Spleen (tissue), 7 donors: ENCODE measurements around the gene KIAA1328.

Experiments used
- POLR2A ChIP-seq, 3 donors: fragments of 450-650 bp; IDR thresholded peaks; one replicate each; pipeline ENCODE4 v1.5.1; 2017; ENCODE audit warnings: antibody characterized with exemption in 3 of 3, mild to moderate bottlenecking in 1 of 3
- TF ChIP-seq, protein P1 (sequence below), 11 experiments: fragments of 200-600 bp in 7 of 11; fragments of 450-650 bp in 4 of 11; sonication (generic) in 4 of 11; IDR thresholded peaks in 8 of 11; conservative IDR thresholded peaks in 3 of 11; 1 replicate in 7 of 11; 2 replicates in 4 of 11; pipeline versions ENCODE4 v1.4.0 to v1.8.0; 2016 to 2021; ENCODE audit warnings: antibody characterized with exemption in 11 of 11, inconsistent platforms in 4 of 11, mild to moderate bottlenecking in 1 of 11
- donor health status: DM: no; HTN: no; CAD: no; lungs with moderate emphysema.
- donor health status: DM: no; HTN: no; CAD: no.
- donor health status: DM: no; HTN: no; CAD: no.

DNA sequence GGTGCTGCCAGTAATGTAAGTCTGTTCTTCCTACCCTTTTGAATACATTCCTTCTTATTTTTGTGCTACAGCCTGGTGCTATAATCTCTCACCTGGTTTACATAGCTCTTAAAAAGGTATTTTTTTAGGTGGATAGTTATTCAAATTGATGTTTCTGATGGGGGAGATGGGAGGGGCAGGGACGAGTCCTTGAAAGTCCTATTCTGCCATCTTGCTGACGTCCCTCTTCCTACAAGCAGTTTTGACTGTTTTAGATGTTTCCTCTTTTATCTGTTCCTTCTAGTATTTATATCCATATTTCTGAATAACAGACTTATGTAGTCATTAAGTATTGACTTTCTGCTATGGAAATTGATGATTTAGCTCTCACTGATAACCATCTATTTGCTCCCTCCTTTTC, 256.4 kb downstream of the KIAA1328 start:
- TF ChIP-seq, protein P1, sequence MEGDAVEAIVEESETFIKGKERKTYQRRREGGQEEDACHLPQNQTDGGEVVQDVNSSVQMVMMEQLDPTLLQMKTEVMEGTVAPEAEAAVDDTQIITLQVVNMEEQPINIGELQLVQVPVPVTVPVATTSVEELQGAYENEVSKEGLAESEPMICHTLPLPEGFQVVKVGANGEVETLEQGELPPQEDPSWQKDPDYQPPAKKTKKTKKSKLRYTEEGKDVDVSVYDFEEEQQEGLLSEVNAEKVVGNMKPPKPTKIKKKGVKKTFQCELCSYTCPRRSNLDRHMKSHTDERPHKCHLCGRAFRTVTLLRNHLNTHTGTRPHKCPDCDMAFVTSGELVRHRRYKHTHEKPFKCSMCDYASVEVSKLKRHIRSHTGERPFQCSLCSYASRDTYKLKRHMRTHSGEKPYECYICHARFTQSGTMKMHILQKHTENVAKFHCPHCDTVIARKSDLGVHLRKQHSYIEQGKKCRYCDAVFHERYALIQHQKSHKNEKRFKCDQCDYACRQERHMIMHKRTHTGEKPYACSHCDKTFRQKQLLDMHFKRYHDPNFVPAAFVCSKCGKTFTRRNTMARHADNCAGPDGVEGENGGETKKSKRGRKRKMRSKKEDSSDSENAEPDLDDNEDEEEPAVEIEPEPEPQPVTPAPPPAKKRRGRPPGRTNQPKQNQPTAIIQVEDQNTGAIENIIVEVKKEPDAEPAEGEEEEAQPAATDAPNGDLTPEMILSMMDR (IDR thresholded peaks at IDR 0.05 in 8 of 11, conservative IDR thresholded peaks at IDR 0.05 in 3 of 11), result no peak
- TF ChIP-seq POLR2A (IDR thresholded peaks at IDR 0.05), result no peak
